GM12874 (cell line): ENCODE measurements around the gene KYAT1.

ENCODE experiments used
- TF ChIP-seq, protein P1 (sequence below): IDR thresholded peaks from 2 replicates; pipeline ENCODE4 v1.5.1; 2011; ENCODE audit warnings: low read depth, mild to moderate bottlenecking, control low read depth, low read length, moderate library complexity; ENCODE audit not compliant: insufficient read depth

KYAT1 gene

DNA sequence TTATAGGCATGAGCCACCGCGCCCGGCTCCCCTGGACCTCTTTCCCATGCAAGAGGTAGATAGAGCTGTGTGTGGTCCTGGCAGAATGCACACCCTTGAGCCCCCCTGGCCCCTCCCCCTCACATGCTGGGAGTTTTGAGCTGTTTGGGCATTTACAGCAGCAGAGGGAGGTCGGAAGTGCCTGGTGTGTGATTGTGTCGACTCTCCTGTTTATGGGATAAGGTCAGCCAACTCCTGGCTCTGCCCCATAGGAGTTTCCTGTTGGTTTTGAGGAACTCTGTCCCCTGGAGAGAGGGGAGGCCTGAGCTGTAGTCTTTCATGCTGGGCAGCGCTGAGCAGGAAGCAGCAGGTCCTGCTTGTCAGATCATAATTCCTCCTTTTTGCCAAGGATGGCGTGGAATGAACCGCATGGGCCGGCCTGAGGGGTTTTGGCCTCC lies 6.2 kb upstream of the KYAT1 start:
- TF ChIP-seq, protein P1, sequence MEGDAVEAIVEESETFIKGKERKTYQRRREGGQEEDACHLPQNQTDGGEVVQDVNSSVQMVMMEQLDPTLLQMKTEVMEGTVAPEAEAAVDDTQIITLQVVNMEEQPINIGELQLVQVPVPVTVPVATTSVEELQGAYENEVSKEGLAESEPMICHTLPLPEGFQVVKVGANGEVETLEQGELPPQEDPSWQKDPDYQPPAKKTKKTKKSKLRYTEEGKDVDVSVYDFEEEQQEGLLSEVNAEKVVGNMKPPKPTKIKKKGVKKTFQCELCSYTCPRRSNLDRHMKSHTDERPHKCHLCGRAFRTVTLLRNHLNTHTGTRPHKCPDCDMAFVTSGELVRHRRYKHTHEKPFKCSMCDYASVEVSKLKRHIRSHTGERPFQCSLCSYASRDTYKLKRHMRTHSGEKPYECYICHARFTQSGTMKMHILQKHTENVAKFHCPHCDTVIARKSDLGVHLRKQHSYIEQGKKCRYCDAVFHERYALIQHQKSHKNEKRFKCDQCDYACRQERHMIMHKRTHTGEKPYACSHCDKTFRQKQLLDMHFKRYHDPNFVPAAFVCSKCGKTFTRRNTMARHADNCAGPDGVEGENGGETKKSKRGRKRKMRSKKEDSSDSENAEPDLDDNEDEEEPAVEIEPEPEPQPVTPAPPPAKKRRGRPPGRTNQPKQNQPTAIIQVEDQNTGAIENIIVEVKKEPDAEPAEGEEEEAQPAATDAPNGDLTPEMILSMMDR: no peak

DNA sequence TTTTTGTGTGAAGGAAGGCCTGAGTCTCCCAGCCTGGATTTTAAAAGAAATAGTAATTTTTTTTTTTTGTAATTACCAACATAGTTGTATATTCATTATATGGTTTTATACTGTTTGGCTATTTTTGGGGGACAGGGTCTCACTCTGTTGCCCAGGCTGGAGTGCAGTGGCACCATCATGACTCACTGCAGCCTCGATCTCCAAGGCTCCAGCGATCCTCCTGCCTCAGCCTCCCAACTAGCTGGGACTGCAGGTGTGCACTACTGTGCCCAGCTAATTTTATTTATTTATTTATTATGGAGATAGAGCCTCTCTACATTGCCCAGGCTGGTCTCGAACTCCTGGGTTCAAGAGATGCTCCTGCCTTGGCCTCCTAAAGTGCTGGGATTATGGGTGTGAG lies 5.3 kb upstream of the KYAT1 start:
- TF ChIP-seq, protein P1: no peak

DNA sequence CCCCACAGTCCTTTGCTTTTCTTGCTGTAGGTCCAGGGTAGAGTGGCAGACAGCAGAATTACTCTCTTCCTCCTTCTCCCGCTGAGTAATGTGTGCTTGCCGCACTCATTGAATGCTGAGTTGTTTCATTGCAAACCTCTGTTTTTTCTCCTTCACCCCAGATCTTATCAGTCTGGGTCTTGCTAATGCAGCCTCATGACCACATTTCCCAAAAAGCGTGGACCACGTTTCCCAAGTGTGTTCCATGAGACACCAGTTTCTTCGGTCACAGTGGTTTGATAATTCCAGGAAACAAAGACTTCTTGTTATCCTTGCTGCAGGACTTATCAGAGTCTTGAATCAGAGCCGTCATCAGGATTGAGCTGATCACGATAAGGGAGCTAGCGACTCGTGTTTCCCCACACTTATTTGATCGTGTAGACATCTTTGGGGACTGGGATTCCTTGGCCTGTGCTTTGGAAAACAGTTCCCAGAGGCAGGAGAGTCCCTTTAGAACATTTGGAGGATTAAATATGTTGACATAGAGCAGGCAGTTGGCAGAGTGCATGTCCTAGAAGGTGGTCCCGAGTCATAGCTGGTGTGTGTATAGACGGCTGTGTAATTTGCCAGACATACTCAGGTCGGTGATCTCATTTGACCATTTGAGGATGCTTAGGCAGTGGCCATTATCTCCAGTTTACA lies 4.6 kb upstream of the KYAT1 start:
- TF ChIP-seq, protein P1: no peak

DNA sequence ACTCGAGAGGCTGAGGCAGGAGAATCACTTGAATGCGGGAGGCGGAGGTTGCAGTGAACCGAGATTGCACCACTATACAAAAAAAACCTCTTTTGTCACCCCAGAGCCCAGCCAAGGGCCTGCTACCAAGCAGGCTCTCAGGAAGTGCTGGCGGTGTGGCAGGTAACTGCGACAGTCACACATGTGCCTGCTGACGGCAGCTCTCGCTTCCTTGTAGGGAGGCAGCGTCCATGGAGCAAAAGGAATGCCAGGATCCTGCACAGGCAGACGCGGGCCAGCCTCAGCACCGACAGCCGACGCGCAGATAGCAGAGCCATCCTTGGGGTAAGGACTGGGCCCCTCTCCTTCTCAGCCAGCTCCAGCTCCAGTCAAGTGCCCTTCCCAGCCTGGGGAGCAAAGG lies 4.0 kb upstream of the KYAT1 start:
- TF ChIP-seq, protein P1: no peak

DNA sequence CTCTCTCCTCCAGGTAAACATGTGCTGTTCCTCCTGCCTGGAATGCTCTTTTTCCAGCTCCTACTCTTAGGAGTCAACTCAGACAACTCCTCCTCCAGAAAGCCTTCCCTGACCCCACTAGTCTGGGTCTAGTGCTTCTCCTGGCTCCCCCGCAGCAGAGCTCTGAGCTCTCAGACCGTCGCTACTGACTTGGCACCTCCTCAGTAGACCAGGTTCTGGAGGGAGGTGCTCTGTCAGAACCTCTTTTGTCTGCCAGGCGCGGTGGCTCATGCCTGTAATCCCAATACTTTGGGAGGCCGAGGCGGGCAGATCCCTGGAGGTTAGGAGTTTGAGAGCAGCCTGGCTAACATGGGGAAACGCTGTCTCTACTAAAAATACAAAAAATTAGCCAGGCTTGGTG lies 3.6 kb upstream of the KYAT1 start:
- TF ChIP-seq, protein P1: no peak

DNA sequence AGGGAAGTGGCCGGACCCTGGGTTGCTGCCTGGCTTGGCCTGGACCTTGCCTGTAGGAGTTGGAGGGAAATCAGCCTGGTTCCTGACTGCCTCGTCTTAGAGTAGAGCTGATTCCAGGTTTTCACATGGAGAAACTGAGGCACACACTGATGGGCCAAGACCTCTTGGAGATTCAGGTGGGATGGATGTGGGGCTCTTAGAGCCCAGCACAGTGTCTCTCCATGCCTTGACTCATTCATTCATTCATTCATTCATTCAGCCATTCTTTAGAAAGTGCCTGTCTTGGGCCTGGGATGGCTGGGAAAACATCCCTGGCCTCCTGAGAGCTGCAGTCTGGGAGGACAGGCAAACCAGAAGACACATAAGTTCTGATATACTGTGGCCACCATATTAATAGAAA lies 2.4 kb upstream of the KYAT1 start:
- TF ChIP-seq, protein P1: no peak

DNA sequence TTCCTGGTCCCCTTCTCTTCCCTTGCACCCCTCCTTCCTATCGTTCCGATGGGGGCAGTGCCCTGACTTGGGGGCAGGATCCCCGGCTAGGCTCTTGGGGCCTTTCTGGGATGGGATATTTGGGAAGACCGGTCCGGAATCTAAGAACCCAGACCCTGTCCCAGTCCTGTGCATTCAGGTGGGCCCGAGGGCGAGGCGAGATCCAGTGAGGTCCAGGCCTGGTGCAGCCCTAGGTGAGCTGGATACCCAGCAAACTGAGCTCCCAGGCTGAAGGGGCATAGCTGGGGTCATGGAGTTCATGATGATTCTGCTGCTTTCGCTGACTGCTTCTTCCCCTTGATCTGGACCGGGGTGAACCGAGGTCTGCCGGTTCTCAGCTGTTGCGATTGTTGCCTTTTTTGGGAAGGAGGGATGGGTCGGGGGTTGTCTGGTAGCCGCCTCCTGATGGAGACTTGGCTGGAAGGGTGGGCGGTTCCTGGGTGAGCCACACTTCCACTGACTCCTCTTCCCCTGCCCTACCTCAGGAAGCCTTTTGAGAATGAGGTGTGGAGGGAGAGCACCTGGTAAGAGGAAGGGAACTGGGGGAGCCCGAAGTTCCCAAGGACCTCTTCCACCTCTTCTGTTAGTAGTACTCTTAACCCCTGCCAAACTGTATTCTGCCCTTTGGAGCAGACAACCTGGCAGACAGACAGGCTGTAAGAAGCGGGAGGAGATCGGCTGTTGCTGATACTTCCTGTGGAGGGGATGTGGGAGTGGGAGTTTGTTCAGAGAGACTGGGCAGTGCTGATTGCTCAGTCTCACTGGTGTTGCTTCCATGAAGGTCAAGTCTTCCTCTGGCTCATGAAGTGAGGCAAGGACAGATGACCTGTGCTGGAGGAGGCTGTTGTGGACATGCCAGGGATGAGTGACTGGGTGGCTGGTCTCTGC lies 1.2 kb upstream of the KYAT1 start:
- TF ChIP-seq, protein P1: no peak
